WTC11 (cell line): ENCODE data around the gene ARHGAP32. TPM values are rescaled to one million over a fixed set of nuclear protein-coding genes. Genes with fewer than 3 reads are reported as not detected.

Experiments used
- ATAC-seq: fragments of 200-7000 bp; cut with Tn5 transposase; 2 replicates; pipeline ENCODE4 v1.10.0; 2021; ENCODE audit warnings: mild to moderate bottlenecking, moderate library complexity
- CTCF ChIA-PET: fragments of 300-600 bp; sonication (Branson Sonifier 250); formaldehyde crosslinking; loops from one replicate; lab custom pipeline; 2021; ENCODE audit warnings: antibody characterized with exemption; lab: Charles Lee
- POLR2A ChIA-PET: fragments of 350-600 bp; sonication (Branson Sonifier 250); formaldehyde crosslinking; loops from one replicate; lab custom pipeline; 2021; ENCODE audit warnings: antibody characterized with exemption; lab: Charles Lee
- DNase-seq: peaks from one replicate; pipeline ENCODE4 v3.0.0; 2021; ENCODE audit warnings: low spot score
- H3K27ac Mint-ChIP-seq: 2 replicates; pipeline ENCODE4 v1.8.0; 2021; ENCODE audit warnings: mixed read lengths
- H3K27me3 Mint-ChIP-seq: 2 replicates; pipeline ENCODE4 v1.8.0; 2021; ENCODE audit warnings: low read depth, mild to moderate bottlenecking, moderate library complexity, mixed read lengths
- H3K36me3 Mint-ChIP-seq: 2 replicates; pipeline ENCODE4 v1.8.0; 2021; ENCODE audit warnings: mixed read lengths
- H3K4me1 Mint-ChIP-seq: 2 replicates; pipeline ENCODE4 v1.8.0; 2022; ENCODE audit warnings: mixed read lengths
- H3K4me3 Mint-ChIP-seq: 2 replicates; pipeline ENCODE4 v1.8.0; 2021; ENCODE audit warnings: mild to moderate bottlenecking, moderate library complexity, mixed read lengths
- H3K9me3 Mint-ChIP-seq: 2 replicates; pipeline ENCODE4 v1.8.0; 2021; ENCODE audit warnings: mixed read lengths
- CBFB ChIP-seq: sonication (generic); formaldehyde crosslinking; IDR thresholded peaks from 2 replicates; pipeline ENCODE4 v1.8.1; 2022; ENCODE audit warnings: mild to moderate bottlenecking, low read depth, missing genetic modification reagents
- ERG ChIP-seq: fragments of 250-450 bp; sonication (Bioruptor Pico); IDR thresholded peaks from 2 replicates; pipeline ENCODE4 v1.8.0; 2021; ENCODE audit warnings: mild to moderate bottlenecking
- GRHL2 ChIP-seq: fragments of 250-450 bp; sonication (Bioruptor Pico); IDR thresholded peaks from 2 replicates; pipeline ENCODE4 v1.8.0; 2022; ENCODE audit warnings: mild to moderate bottlenecking, moderate library complexity; ENCODE audit not compliant: insufficient replicate concordance, severe bottlenecking
- GTF2I ChIP-seq: fragments of 250-450 bp; sonication (Bioruptor Pico); conservative IDR thresholded peaks from 2 replicates; pipeline ENCODE4 v1.4.0; 2021; ENCODE audit warnings: mild to moderate bottlenecking
- NFE2L1 ChIP-seq: sonication (generic); formaldehyde crosslinking; IDR thresholded peaks from 2 replicates; pipeline ENCODE4 v1.8.1; 2023; ENCODE audit warnings: missing genetic modification reagents
- NR2C2 ChIP-seq: sonication (generic); formaldehyde crosslinking; IDR thresholded peaks from 2 replicates; pipeline ENCODE4 v1.8.0; 2022; ENCODE audit warnings: mild to moderate bottlenecking, missing genetic modification reagents
- OVOL2 ChIP-seq: fragments of 250-450 bp; sonication (Bioruptor Pico); IDR thresholded peaks from 2 replicates; pipeline ENCODE4 v1.9.0; 2021; ENCODE audit warnings: mild to moderate bottlenecking, borderline replicate concordance
- PREB ChIP-seq: sonication (generic); formaldehyde crosslinking; IDR thresholded peaks from 2 replicates; pipeline ENCODE4 v1.8.1; 2022; ENCODE audit warnings: mild to moderate bottlenecking, missing genetic modification reagents, moderate library complexity, borderline replicate concordance
- SMAD4 ChIP-seq: sonication (generic); formaldehyde crosslinking; IDR thresholded peaks from 2 replicates; pipeline ENCODE4 v1.8.0; 2022; ENCODE audit warnings: mild to moderate bottlenecking, missing genetic modification reagents
- SOX15 ChIP-seq: fragments of 250-450 bp; sonication (Bioruptor Pico); IDR thresholded peaks from 2 replicates; pipeline ENCODE4 v1.9.0; 2021; ENCODE audit warnings: mild to moderate bottlenecking
- ZBTB21 ChIP-seq: sonication (generic); formaldehyde crosslinking; IDR thresholded peaks from 2 replicates; pipeline ENCODE4 v1.8.1; 2023; ENCODE audit warnings: mild to moderate bottlenecking, missing genetic modification reagents, borderline replicate concordance
- ZNF671 ChIP-seq: fragments of 250-450 bp; sonication (Bioruptor Pico); IDR thresholded peaks from 2 replicates; pipeline ENCODE4 v1.8.0; 2021; ENCODE audit warnings: mild to moderate bottlenecking
- total RNA-seq: library from RNA; stranded (reverse); gene quantifications from 3 replicates; pipeline ENCODE4 v1.2.3, GENCODE V29; 2021
- TF ChIP-seq, protein P1 (sequence below): sonication (generic); formaldehyde crosslinking; IDR thresholded peaks from 2 replicates; pipeline ENCODE4 v1.8.1; 2022; ENCODE audit warnings: low read depth, mild to moderate bottlenecking, moderate library complexity, missing genetic modification reagents, borderline replicate concordance
- TF ChIP-seq, protein P2 (sequence below): sonication (generic); formaldehyde crosslinking; IDR thresholded peaks from 2 replicates; pipeline ENCODE4 v1.8.0; 2023; ENCODE audit warnings: missing genetic modification reagents, mild to moderate bottlenecking, borderline replicate concordance

ARHGAP32 gene
- total RNA-seq, 1 experiment from 2014 or later, result 25.6 TPM

GRCh38 chr11:129035244-129035643 lies 156.9 kb downstream of the ARHGAP32 start:
- DNase-seq (no peak), ATAC-seq (no peak)
- Mint-ChIP-seq H3K9me3 (peaks cover 24% of the 10 kb centered on the region), H3K4me1 (peaks cover 6% of the 10 kb centered on the region), H3K27ac (0 out of 2 replicates have a peak overlapping the region, but pooled peaks have one; percentile 3), H3K36me3 (peaks cover 26% of the 10 kb centered on the region), H3K4me3 (no peak overlapping the region), H3K27me3 (no peaks in the 10 kb centered on the region)
- TF ChIP-seq, protein P1, sequence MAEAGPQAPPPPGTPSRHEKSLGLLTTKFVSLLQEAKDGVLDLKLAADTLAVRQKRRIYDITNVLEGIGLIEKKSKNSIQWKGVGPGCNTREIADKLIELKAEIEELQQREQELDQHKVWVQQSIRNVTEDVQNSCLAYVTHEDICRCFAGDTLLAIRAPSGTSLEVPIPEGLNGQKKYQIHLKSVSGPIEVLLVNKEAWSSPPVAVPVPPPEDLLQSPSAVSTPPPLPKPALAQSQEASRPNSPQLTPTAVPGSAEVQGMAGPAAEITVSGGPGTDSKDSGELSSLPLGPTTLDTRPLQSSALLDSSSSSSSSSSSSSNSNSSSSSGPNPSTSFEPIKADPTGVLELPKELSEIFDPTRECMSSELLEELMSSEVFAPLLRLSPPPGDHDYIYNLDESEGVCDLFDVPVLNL (CRISPR knock-in tag), result no peak
- TF ChIP-seq SOX15, result no peak
- TF ChIP-seq SMAD4 (CRISPR knock-in tag), result no peak
- TF ChIP-seq ERG (CRISPR knock-in tag), result no peak
- no peak for TF ChIP-seq OVOL2 (CRISPR knock-in tag)
- no peak for TF ChIP-seq CBFB (CRISPR knock-in tag)
- TF ChIP-seq, protein P2, sequence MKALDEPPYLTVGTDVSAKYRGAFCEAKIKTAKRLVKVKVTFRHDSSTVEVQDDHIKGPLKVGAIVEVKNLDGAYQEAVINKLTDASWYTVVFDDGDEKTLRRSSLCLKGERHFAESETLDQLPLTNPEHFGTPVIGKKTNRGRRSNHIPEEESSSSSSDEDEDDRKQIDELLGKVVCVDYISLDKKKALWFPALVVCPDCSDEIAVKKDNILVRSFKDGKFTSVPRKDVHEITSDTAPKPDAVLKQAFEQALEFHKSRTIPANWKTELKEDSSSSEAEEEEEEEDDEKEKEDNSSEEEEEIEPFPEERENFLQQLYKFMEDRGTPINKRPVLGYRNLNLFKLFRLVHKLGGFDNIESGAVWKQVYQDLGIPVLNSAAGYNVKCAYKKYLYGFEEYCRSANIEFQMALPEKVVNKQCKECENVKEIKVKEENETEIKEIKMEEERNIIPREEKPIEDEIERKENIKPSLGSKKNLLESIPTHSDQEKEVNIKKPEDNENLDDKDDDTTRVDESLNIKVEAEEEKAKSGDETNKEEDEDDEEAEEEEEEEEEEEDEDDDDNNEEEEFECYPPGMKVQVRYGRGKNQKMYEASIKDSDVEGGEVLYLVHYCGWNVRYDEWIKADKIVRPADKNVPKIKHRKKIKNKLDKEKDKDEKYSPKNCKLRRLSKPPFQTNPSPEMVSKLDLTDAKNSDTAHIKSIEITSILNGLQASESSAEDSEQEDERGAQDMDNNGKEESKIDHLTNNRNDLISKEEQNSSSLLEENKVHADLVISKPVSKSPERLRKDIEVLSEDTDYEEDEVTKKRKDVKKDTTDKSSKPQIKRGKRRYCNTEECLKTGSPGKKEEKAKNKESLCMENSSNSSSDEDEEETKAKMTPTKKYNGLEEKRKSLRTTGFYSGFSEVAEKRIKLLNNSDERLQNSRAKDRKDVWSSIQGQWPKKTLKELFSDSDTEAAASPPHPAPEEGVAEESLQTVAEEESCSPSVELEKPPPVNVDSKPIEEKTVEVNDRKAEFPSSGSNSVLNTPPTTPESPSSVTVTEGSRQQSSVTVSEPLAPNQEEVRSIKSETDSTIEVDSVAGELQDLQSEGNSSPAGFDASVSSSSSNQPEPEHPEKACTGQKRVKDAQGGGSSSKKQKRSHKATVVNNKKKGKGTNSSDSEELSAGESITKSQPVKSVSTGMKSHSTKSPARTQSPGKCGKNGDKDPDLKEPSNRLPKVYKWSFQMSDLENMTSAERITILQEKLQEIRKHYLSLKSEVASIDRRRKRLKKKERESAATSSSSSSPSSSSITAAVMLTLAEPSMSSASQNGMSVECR (CRISPR knock-in tag), result no peak
- TF ChIP-seq NFE2L1 (CRISPR knock-in tag), result no peak
- TF ChIP-seq PREB (CRISPR knock-in tag), result no peak
- TF ChIP-seq ZBTB21 (CRISPR knock-in tag), result no peak
- no peak for TF ChIP-seq ZNF671 (CRISPR knock-in tag)
- no peak for TF ChIP-seq GTF2I
- TF ChIP-seq GRHL2, result no peak
- ChIA-PET CTCF (no interaction called here), POLR2A (interaction anchor here (0.5 kb wide), 1 partner anchor 464 kb away, joined by 6 read pairs; no protein-coding TSS in a partner anchor)

GRCh38 chr11:129034001-129034400 lies 158.1 kb downstream of the ARHGAP32 start:
- H3K4me3 Mint-ChIP-seq, result no peak overlapping the region
- no peak for ATAC-seq
- H3K36me3 Mint-ChIP-seq, result peaks cover 26% of the 10 kb centered on the region
- peaks cover 21% of the 10 kb centered on the region for H3K9me3 Mint-ChIP-seq
- POLR2A ChIA-PET, result no interaction called here
- no peak for TF ChIP-seq NR2C2
- TF ChIP-seq, all 79 proteins: peak for 0
- Mint-ChIP-seq H3K27me3 (no peaks in the 10 kb centered on the region), H3K27ac (no peak overlapping the region), H3K4me1 (peaks cover 10% of the 10 kb centered on the region)
- CTCF ChIA-PET, result interaction anchor here (0.5 kb wide), 1 partner anchor 128 kb away, joined by 4 read pairs; no protein-coding TSS in a partner anchor
- no peak for DNase-seq
